Liver (tissue), 9 donors: Measurements from ENCODE around the gene MRFAP1. TPM values are rescaled to one million over a fixed set of nuclear protein-coding genes. Genes with fewer than 3 reads are reported as not detected.

Experiments
- DNase-seq: peaks from one replicate; pipeline ENCODE4 v3.0.0-alpha.2; 2017; ENCODE audit warnings: low spot score
- H3K27ac ChIP-seq, 2 donors: one replicate each; pipeline ENCODE4 v1.7.0; 2013; ENCODE audit warnings: inconsistent platforms in 2 of 2, low read length in 2 of 2, control low read depth in 1 of 2, low read depth in 1 of 2, mild to moderate bottlenecking in 1 of 2
- H3K27me3 ChIP-seq, 4 donors: one replicate each; pipeline versions ENCODE4 v1.6.1 to v1.7.0; 2013; ENCODE audit warnings: low read length in 3 of 4, inconsistent platforms in 1 of 4, mild to moderate bottlenecking in 1 of 4, moderate library complexity in 1 of 4; ENCODE audit not compliant: control insufficient read depth in 4 of 4, insufficient read depth in 4 of 4
- H3K36me3 ChIP-seq, 4 donors: one replicate each; pipeline versions ENCODE4 v1.6.1 to v1.7.0; 2013; ENCODE audit warnings: low read length in 3 of 4, mild to moderate bottlenecking in 3 of 4, low read depth in 1 of 4, moderate library complexity in 1 of 4; ENCODE audit not compliant: control insufficient read depth in 4 of 4, insufficient read depth in 3 of 4
- H3K4me1 ChIP-seq, 4 donors: one replicate each; pipeline versions ENCODE4 v1.6.1 to v1.7.0; 2013; ENCODE audit warnings: low read length in 3 of 4, mild to moderate bottlenecking in 3 of 4, moderate library complexity in 1 of 4; ENCODE audit not compliant: control insufficient read depth in 4 of 4, insufficient read depth in 4 of 4
- H3K4me3 ChIP-seq, 3 donors: one replicate each; pipeline versions ENCODE4 v1.6.1 to v1.7.0; 2013; ENCODE audit warnings: low read length in 3 of 3, control low read depth in 1 of 3, low read depth in 1 of 3, mild to moderate bottlenecking in 1 of 3
- H3K9ac ChIP-seq, 2 donors: one replicate each; pipeline ENCODE4 v1.7.0; 2013; ENCODE audit warnings: low read length in 2 of 2, mild to moderate bottlenecking in 2 of 2, moderate library complexity in 2 of 2, control low read depth in 1 of 2, low read depth in 1 of 2
- H3K9me3 ChIP-seq, 4 donors: one replicate each; pipeline versions ENCODE4 v1.6.1 to v1.7.0; 2013; ENCODE audit warnings: low read length in 3 of 4; ENCODE audit not compliant: control insufficient read depth in 4 of 4
- ATF3 ChIP-seq: IDR thresholded peaks from 2 replicates; pipeline ENCODE4 v1.6.1; 2016; ENCODE audit warnings: antibody characterized with exemption
- EGR1 ChIP-seq, 2 donors: IDR thresholded peaks; 2 replicates each; pipeline ENCODE4 v1.6.1; 2016 to 2018; ENCODE audit warnings: antibody characterized with exemption in 2 of 2, low read depth in 2 of 2
- GABPA ChIP-seq, 2 donors: IDR thresholded peaks in 1 of 2; conservative IDR thresholded peaks in 1 of 2; 2 replicates each; pipeline ENCODE4 v1.6.1; 2016; ENCODE audit warnings: antibody characterized with exemption in 2 of 2, mild to moderate bottlenecking in 1 of 2, moderate library complexity in 1 of 2
- HNF4A ChIP-seq, 2 donors: conservative IDR thresholded peaks; 2 replicates each; pipeline ENCODE4 v1.6.1; 2016; ENCODE audit warnings: antibody characterized with exemption in 2 of 2, mild to moderate bottlenecking in 2 of 2
- JUND ChIP-seq, 2 donors: IDR thresholded peaks; 2 replicates each; pipeline ENCODE4 v1.6.1; 2016; ENCODE audit warnings: antibody characterized with exemption in 2 of 2
- MAX ChIP-seq: IDR thresholded peaks from 2 replicates; pipeline ENCODE4 v1.6.1; 2016; ENCODE audit warnings: antibody characterized with exemption
- RXRA ChIP-seq, 2 donors: IDR thresholded peaks; 2 replicates each; pipeline ENCODE4 v1.6.1; 2017 to 2018; ENCODE audit warnings: antibody characterized with exemption in 2 of 2, mild to moderate bottlenecking in 1 of 2
- SP1 ChIP-seq: IDR thresholded peaks from 2 replicates; pipeline ENCODE4 v1.6.1; 2018; ENCODE audit warnings: antibody characterized with exemption, mild to moderate bottlenecking
- TAF1 ChIP-seq: conservative IDR thresholded peaks from 2 replicates; pipeline ENCODE4 v1.6.1; 2016; ENCODE audit warnings: antibody characterized with exemption, mild to moderate bottlenecking
- ZBTB33 ChIP-seq: IDR thresholded peaks from 2 replicates; pipeline ENCODE4 v1.6.1; 2016; ENCODE audit warnings: antibody characterized with exemption
- WGBS: extraction: QIAGEN DNeasy Blood & Tissue Kit; methylation state at CpG from one replicate; pipeline ENCODE4 v1.1.7; 2013; 5-methylcytosine and 5-hydroxymethylcytosine counted together
- polyA plus RNA-seq, 2 donors: library from polyadenylated mRNA; stranded (reverse) in 1 of 2; unstranded in 1 of 2; fragments of 200-250 nt in 1 of 2; fragments of >200 nt in 1 of 2; fragmentation: Nextera tagmentation in 1 of 2; extraction: Ambion mirVana in 1 of 2; gene quantifications; one replicate each; pipeline versions ENCODE4 v1.2.1 to v1.2.3, GENCODE V29; 2013 to 2015
- total RNA-seq, 2 donors: library from RNA; depleted of rRNA; stranded (reverse); fragments of >200 nt; gene quantifications; one replicate each; pipeline ENCODE4 v1.2.3, GENCODE V29; 2014
- donor health status: healthy.
- donor health status: healthy.
- donor health status: healthy.
- donor health status: healthy.
- donor health status: healthy.

MRFAP1 gene
- total and polyA plus RNA-seq, 4 donors, result 78.5 to 176 (median 104) TPM

GRCh38 chr4:6618386-6619115, 21.9 kb upstream of the MRFAP1 start:
- TF ChIP-seq EGR1 (IDR thresholded peaks at IDR 0.05; ENCODE audit: low read depth in 2 of 2) (no peak), JUND (IDR thresholded peaks at IDR 0.05) (no peak), GABPA (IDR thresholded peaks at IDR 0.05 in 1 of 2, conservative IDR thresholded peaks at IDR 0.05 in 1 of 2) (no peak), ZBTB33 (no peak)
- Histone ChIP-seq H3K4me1 (no peaks in the 10 kb centered on the region), H3K9ac (no peak overlapping the region), H3K36me3 (peaks cover 10 to 49% (median 16%) of the 10 kb centered on the region in 4 donors), H3K27me3 (no peaks in the 10 kb centered on the region), H3K9me3 (no peaks in the 10 kb centered on the region), H3K4me3 (no peak overlapping the region), H3K27ac (no peak overlapping the region)
- DNase-seq, result no peak
- 92% methylated on average over 19 of the region's 19 CpGs for WGBS

- Histone ChIP-seq H3K9me3 (no peaks in the 10 kb centered on the region), H3K9ac (no peak overlapping the region), H3K27ac (no peak overlapping the region), H3K4me3 (no peak overlapping the region), H3K36me3 (peaks cover 9 to 46% (median 16%) of the 10 kb centered on the region in 4 donors), H3K27me3 (no peaks in the 10 kb centered on the region), H3K4me1 (no peaks in the 10 kb centered on the region)
- TF ChIP-seq SP1 (no peak), RXRA (IDR thresholded peaks at IDR 0.05) (no peak), ZBTB33 (no peak), ATF3 (no peak), EGR1 (IDR thresholded peaks at IDR 0.05; ENCODE audit: low read depth in 2 of 2) (no peak)
- WGBS, result 97% methylated on average over 13 of the region's 13 CpGs
- no peak for DNase-seq
Observed at GRCh38 chr4:6619116-6619465, 21.4 kb upstream of the MRFAP1 start.

GRCh38 chr4:6619466-6620255, 20.8 kb upstream of the MRFAP1 start:
- no peak for DNase-seq
- Histone ChIP-seq H3K9ac (no peak overlapping the region), H3K4me1 (no peaks in the 10 kb centered on the region), H3K27ac (no peak overlapping the region), H3K27me3 (no peaks in the 10 kb centered on the region), H3K4me3 (no peak overlapping the region), H3K36me3 (peaks cover 5 to 41% (median 12%) of the 10 kb centered on the region in 4 donors), H3K9me3 (no peaks in the 10 kb centered on the region)
- TF ChIP-seq HNF4A (conservative IDR thresholded peaks at IDR 0.05), result no peak
- TF ChIP-seq RXRA (IDR thresholded peaks at IDR 0.05), result no peak
- TF ChIP-seq TAF1, result no peak
- TF ChIP-seq MAX, result no peak
- TF ChIP-seq GABPA (IDR thresholded peaks at IDR 0.05 in 1 of 2, conservative IDR thresholded peaks at IDR 0.05 in 1 of 2), result no peak
- WGBS, result 94% methylated on average over 24 of the region's 24 CpGs
